GM12878 (cell line): ENCODE data around the gene HCFC1. TPM values are rescaled to one million over a fixed set of nuclear protein-coding genes. Genes with fewer than 3 reads are reported as not detected.
A peak's percentile ranks its signal among the peaks of the same experiment; 100 is the strongest.

ENCODE experiments used
- ATF3 ChIP-seq: IDR thresholded peaks from 2 replicates; pipeline ENCODE4 v1.6.1; 2011; ENCODE audit warnings: low read depth, mild to moderate bottlenecking, low read length, moderate library complexity, borderline replicate concordance; ENCODE audit errors: extremely low read depth
- CHD2 ChIP-seq: IDR thresholded peaks from 2 replicates; pipeline ENCODE4 v1.6.1; 2011; ENCODE audit warnings: low read depth, low read length, improper control_type of control experiment, borderline replicate concordance
- E4F1 ChIP-seq: fragments of 450-650 bp; IDR thresholded peaks from 2 replicates; pipeline ENCODE4 v1.6.1; 2018; ENCODE audit warnings: borderline replicate concordance, mild to moderate bottlenecking; ENCODE audit not compliant: partially characterized antibody
- EGR1 ChIP-seq, 2 experiments: IDR thresholded peaks; 1 replicate in 1 of 2; 2 replicates in 1 of 2; pipeline ENCODE4 v1.6.1; 2011 to 2012; ENCODE audit warnings: low read depth in 2 of 2, low read length in 2 of 2, borderline replicate concordance in 1 of 2, mild to moderate bottlenecking in 1 of 2, moderate library complexity in 1 of 2
- ESRRA ChIP-seq: IDR thresholded peaks from 2 replicates; pipeline ENCODE4 v1.6.1; 2012; ENCODE audit warnings: mild to moderate bottlenecking, low read length, improper control_type of control experiment
- HDGF ChIP-seq: fragments of 450-650 bp; IDR thresholded peaks from 2 replicates; pipeline ENCODE4 v1.6.1; 2016; ENCODE audit warnings: antibody characterized with exemption
- IKZF1 ChIP-seq: fragments of 450-650 bp; conservative IDR thresholded peaks from 2 replicates; pipeline ENCODE4 v1.6.1; 2017; ENCODE audit warnings: antibody characterized with exemption, mild to moderate bottlenecking
- IRF3 ChIP-seq: fragments of 450-650 bp; IDR thresholded peaks from 2 replicates; pipeline ENCODE4 v1.6.1; 2014; ENCODE audit warnings: mild to moderate bottlenecking
- JUND ChIP-seq: IDR thresholded peaks from 2 replicates; pipeline ENCODE4 v1.6.1; 2012; ENCODE audit warnings: low read depth, mild to moderate bottlenecking, low read length, improper control_type of control experiment, moderate library complexity
- NBN ChIP-seq: fragments of 450-650 bp; IDR thresholded peaks from 2 replicates; pipeline ENCODE4 v1.6.1; 2016
- NFXL1 ChIP-seq: fragments of 450-650 bp; IDR thresholded peaks from 2 replicates; pipeline ENCODE4 v1.6.1; 2017; ENCODE audit warnings: antibody characterized with exemption, mild to moderate bottlenecking, borderline replicate concordance
- NFYB ChIP-seq: IDR thresholded peaks from 2 replicates; pipeline ENCODE4 v1.6.1; 2011; ENCODE audit warnings: low read depth, mild to moderate bottlenecking, low read length, improper control_type of control experiment, moderate library complexity; ENCODE audit not compliant: insufficient read depth
- NR2C1 ChIP-seq: fragments of 450-650 bp; IDR thresholded peaks from 2 replicates; pipeline ENCODE4 v1.6.1; 2017; ENCODE audit warnings: antibody characterized with exemption, mild to moderate bottlenecking, moderate library complexity
- NR2C2 ChIP-seq: IDR thresholded peaks from 2 replicates; pipeline ENCODE4 v1.6.1; 2011; ENCODE audit warnings: borderline replicate concordance, low read depth; ENCODE audit not compliant: control insufficient read depth, insufficient read length
- PKNOX1 ChIP-seq: fragments of 450-650 bp; IDR thresholded peaks from 2 replicates; pipeline ENCODE4 v1.6.1; 2016; ENCODE audit warnings: mild to moderate bottlenecking
- TCF3 ChIP-seq: IDR thresholded peaks from 2 replicates; pipeline ENCODE4 v1.6.1; 2012; ENCODE audit warnings: low read depth, mild to moderate bottlenecking, low read length, borderline replicate concordance; ENCODE audit not compliant: insufficient read depth
- ZBTB33 ChIP-seq: fragments of 450-650 bp; IDR thresholded peaks from 2 replicates; pipeline ENCODE4 v1.6.1; 2017; ENCODE audit warnings: mild to moderate bottlenecking
- ZNF687 ChIP-seq: fragments of 450-650 bp; IDR thresholded peaks from 2 replicates; pipeline ENCODE4 v1.6.1; 2017; ENCODE audit warnings: mild to moderate bottlenecking, moderate library complexity
- polyA plus RNA-seq, 11 experiments: library from polyadenylated mRNA; depleted of rRNA in 4 of 11; unstranded in 6 of 11; stranded (reverse) in 5 of 11; fragments of >200 nt; fragmentation: Nextera tagmentation in 4 of 11; fragmentation: Illumina TruSeq in 1 of 11; extraction: Ambion mirVana in 4 of 11; extraction: Trizol in 1 of 11; gene quantifications; 1 replicate in 1 of 11; 2 replicates in 10 of 11; pipeline versions ENCODE4 v1.2.1 to v1.2.3, GENCODE V29; 2011 to 2016; ENCODE audit warnings: inconsistent platforms in 2 of 11, missing spikeins in 2 of 11, low read depth in 1 of 11
- total RNA-seq, 4 experiments: library from RNA; depleted of rRNA in 3 of 4; stranded (reverse); fragments of >200 nt in 3 of 4; fragmentation: Illumina TruSeq in 1 of 4; extraction: Trizol in 1 of 4; gene quantifications; 2 replicates each; pipeline versions ENCODE4 v1.2.1 to v1.2.3, GENCODE V29; 2013 to 2021

The HCFC1 gene
- total and polyA plus RNA-seq, 10 of the 15 experiments (the other 5 are each of a cell fraction or from before 2014, with no cell fraction given): 3.9 to 92.7 (median 23.5) TPM

GRCh38 chrX:153972368-153973126 lies 929 bp upstream of the HCFC1 start, which contains the start of gene TMEM187 (continued):
- TF ChIP-seq ZNF687: peak; percentile 67
- TF ChIP-seq CHD2: no peak
- TF ChIP-seq IRF3: no peak
- no peak for TF ChIP-seq NFYB
- peak in 1 of 2 experiments; percentile 59; a peak in 1 of 3 replicates for TF ChIP-seq EGR1 (IDR thresholded peaks at IDR 0.05; ENCODE audit: borderline replicate concordance in 1 of 2, low read depth in 2 of 2, low read length in 2 of 2)
- peak; percentile 78 for TF ChIP-seq IKZF1
- TF ChIP-seq ESRRA: no peak
- no peak for TF ChIP-seq JUND
- no peak for TF ChIP-seq ZBTB33
- no peak for TF ChIP-seq HDGF
- no peak for TF ChIP-seq NBN
- no peak for TF ChIP-seq NFXL1
- no peak for TF ChIP-seq E4F1
- TF ChIP-seq TCF3: no peak
- no peak for TF ChIP-seq NR2C2
- TF ChIP-seq PKNOX1: no peak
- no peak for TF ChIP-seq ATF3
- TF ChIP-seq NR2C1: no peak
